K562 (cell line): ENCODE data around the gene SPNS2. TPM values are rescaled to one million over a fixed set of nuclear protein-coding genes. Genes with fewer than 3 reads are reported as not detected.

ENCODE experiments used
- ATAC-seq: fragments of 200-7000 bp; cut with Tn5 transposase; 3 replicates; pipeline ENCODE4 v1.9.1; 2020; ENCODE audit warnings: moderate library complexity
- BruUV-seq: library from RNA; stranded (reverse); fragments of 400-500 nt; replicated peaks from 2 replicates; lab custom pipeline; 2021; lab: Mats Ljungman, UMichigan
- CTCF ChIA-PET: fragments of 300-600 bp; formaldehyde crosslinking; extraction: SDS; loops from one replicate; lab custom pipeline; 2021; ENCODE audit warnings: low intra/inter-chr PET ratio; lab: Yijun Ruan, JAX
- POLR2A ChIA-PET: fragments of 300-600, 350-650 bp; sonication (Branson Sonifier 250); formaldehyde crosslinking; extraction: SDS; loops from one replicate; lab custom pipeline; 2021; ENCODE audit warnings: antibody characterized with exemption, inconsistent platforms; lab: Yijun Ruan, JAX
- DNase-seq, 4 experiments: peaks; one replicate each; pipeline versions ENCODE4 v3.0.0 to v3.0.0-alpha.2; 2011 to 2018; ENCODE audit warnings: low spot score in 3 of 4, mixed read lengths in 3 of 4; ENCODE audit errors: extremely low read depth in 1 of 4
- FAIRE-seq: peaks from 2 replicates; lab custom pipeline; 2011; peaks lifted over from hg19 to GRCh38; lab: Jason Lieb, UNC
- H2AFZ ChIP-seq: 2 replicates; pipeline ENCODE4 v1.6.0; 2011; ENCODE audit warnings: low read depth, low read length, control low read depth, inconsistent platforms
- H3K27ac ChIP-seq: fragments of 200-600 bp; 3 replicates; pipeline ENCODE4 v1.8.0; 2011; ENCODE audit warnings: low read depth, mild to moderate bottlenecking, control low read depth, inconsistent platforms, low read length, moderate library complexity, mixed read lengths; ENCODE audit errors: extremely low read depth
- H3K27me3 ChIP-seq, 2 experiments: fragments of 300-600 bp in 1 of 2; 2 replicates in 1 of 2; 3 replicates in 1 of 2; pipeline versions ENCODE4 v1.6.0 to v1.8.0; 2011; ENCODE audit warnings: inconsistent platforms in 2 of 2, low read length in 2 of 2, mild to moderate bottlenecking in 1 of 2, mixed read lengths in 1 of 2, moderate library complexity in 1 of 2; ENCODE audit not compliant: control insufficient read depth in 2 of 2, insufficient read depth in 2 of 2
- H3K36me3 ChIP-seq: fragments of 300-600 bp; 3 replicates; pipeline ENCODE4 v1.8.0; 2011; ENCODE audit warnings: mild to moderate bottlenecking, low read length, inconsistent platforms; ENCODE audit not compliant: control insufficient read depth, insufficient read depth
- H3K4me1 ChIP-seq, 2 experiments: fragments of 200-600 bp in 1 of 2; replicated peaks in 1 of 2; 2 replicates in 1 of 2; 3 replicates in 1 of 2; pipeline versions ENCODE4 v1.5.1 to v1.8.0; 2011; ENCODE audit warnings: inconsistent platforms in 2 of 2, low read length in 2 of 2, mild to moderate bottlenecking in 1 of 2, mixed read lengths in 1 of 2, moderate library complexity in 1 of 2; ENCODE audit not compliant: control insufficient read depth in 2 of 2, insufficient read depth in 2 of 2
- H3K4me2 ChIP-seq: 2 replicates; pipeline ENCODE4 v1.6.1; 2011; ENCODE audit warnings: low read length, control low read depth, inconsistent platforms, mixed read lengths; ENCODE audit not compliant: insufficient read depth
- H3K4me3 ChIP-seq: fragments of 200-600 bp; sonication (generic), shearing (Covaris generic); 2 replicates; pipeline ENCODE4 v1.5.1; 2016; ENCODE audit warnings: control low read depth, inconsistent platforms
- H3K79me2 ChIP-seq: fragments of 200-600 bp; 3 replicates; pipeline ENCODE4 v1.8.0; 2011; ENCODE audit warnings: low read length, inconsistent platforms; ENCODE audit not compliant: control insufficient read depth, insufficient read depth
- H3K9ac ChIP-seq, 2 experiments: 2 replicates each; pipeline versions ENCODE4 v1.6.0 to v1.6.1; 2011; ENCODE audit warnings: low read depth in 2 of 2, low read length in 2 of 2, control low read depth in 1 of 2, inconsistent platforms in 1 of 2, mild to moderate bottlenecking in 1 of 2, mixed read lengths in 1 of 2; ENCODE audit not compliant: insufficient read depth in 1 of 2
- H3K9me1 ChIP-seq: one replicate; pipeline ENCODE4 v1.6.0; 2011; ENCODE audit warnings: inconsistent platforms, mild to moderate bottlenecking, low read length, moderate library complexity; ENCODE audit not compliant: control insufficient read depth, insufficient read depth
- H3K9me3 ChIP-seq: replicated peaks from 2 replicates; pipeline ENCODE4 v1.5.1; 2011; ENCODE audit warnings: low read depth, low read length, inconsistent platforms; ENCODE audit not compliant: control insufficient read depth, insufficient read depth
- H4K20me1 ChIP-seq: replicated peaks from 2 replicates; pipeline ENCODE4 v1.6.1; 2011; ENCODE audit warnings: low read length, inconsistent platforms, mixed read lengths; ENCODE audit not compliant: control insufficient read depth, insufficient read depth
- DLX4 ChIP-seq: fragments of 250-450 bp; sonication (Bioruptor Pico); IDR thresholded peaks from 2 replicates; pipeline ENCODE4 v1.6.1; 2021; ENCODE audit warnings: mild to moderate bottlenecking
- GATAD2B ChIP-seq: fragments of 450-650 bp; IDR thresholded peaks from 2 replicates; pipeline ENCODE4 v1.6.1; 2017; ENCODE audit warnings: mild to moderate bottlenecking, borderline replicate concordance
- LEF1 ChIP-seq: fragments of 450-650 bp; IDR thresholded peaks from 2 replicates; pipeline ENCODE4 v1.6.1; 2016; ENCODE audit warnings: mild to moderate bottlenecking
- NCOA4 ChIP-seq: fragments of 450-650 bp; IDR thresholded peaks from 2 replicates; pipeline ENCODE4 v1.6.1; 2018; ENCODE audit warnings: mild to moderate bottlenecking; ENCODE audit not compliant: partially characterized antibody
- NFE2L1 ChIP-seq: fragments of 450-650 bp; IDR thresholded peaks from 2 replicates; pipeline ENCODE4 v1.6.1; 2016; ENCODE audit warnings: missing genetic modification characterization, low read depth, mild to moderate bottlenecking, missing compliant biosample characterization, moderate library complexity, borderline replicate concordance
- TAF15 ChIP-seq: fragments of 200-400 bp; formaldehyde crosslinking; IDR thresholded peaks from 2 replicates; pipeline ENCODE4 v1.6.1; 2017; ENCODE audit warnings: mild to moderate bottlenecking, low read depth, low read length, moderate library complexity
- ZNF23 ChIP-seq: fragments of 250-450 bp; sonication (Bioruptor Pico); IDR thresholded peaks from 2 replicates; pipeline ENCODE4 v1.4.0; 2020; ENCODE audit warnings: mild to moderate bottlenecking
- ZNF77 ChIP-seq: fragments of 250-450 bp; sonication (Bioruptor Pico); IDR thresholded peaks from 2 replicates; pipeline ENCODE4 v1.5.0; 2020
- WGBS: fragments of 100-300 bp; shearing (Covaris generic); methylation state at CpG from one replicate; pipeline ENCODE4 v1.1.6; 2016; ENCODE audit warnings: low coverage, mixed read lengths; ENCODE audit not compliant: insufficient coverage; ENCODE audit errors: missing lambda C conversion rate; 5-methylcytosine and 5-hydroxymethylcytosine counted together
- in situ Hi-C: fragments of 300-500 bp; cut with MboI; formaldehyde crosslinking; loops from 4 replicates; pipeline ENCODE4 v1.15.0; 2018; ENCODE audit warnings: inconsistent platforms, mixed read lengths
- intact Hi-C: fragments of 100-400 bp; cut with micrococcal nuclease; formaldehyde crosslinking; loops from 2 replicates; pipeline ENCODE4 v1.14.2; 2022
- polyA plus RNA-seq, 8 experiments: library from polyadenylated mRNA; depleted of rRNA in 4 of 8; stranded (reverse) in 5 of 8; unstranded in 3 of 8; fragments of >200 nt; fragmentation: Nextera tagmentation in 2 of 8; fragmentation: Illumina TruSeq in 1 of 8; extraction: Ambion mirVana in 2 of 8; extraction: Trizol in 1 of 8; gene quantifications; 2 replicates each; pipeline versions ENCODE4 v1.2.1 to v1.2.3, GENCODE V29; 2011 to 2014; ENCODE audit warnings: inconsistent platforms in 1 of 8, missing spikeins in 1 of 8
- total RNA-seq, 7 experiments: library from RNA; depleted of rRNA in 6 of 7; stranded (reverse); fragments of >200 nt in 6 of 7; fragmentation: Illumina TruSeq in 2 of 7; extraction: Trizol in 2 of 7; gene quantifications; 2 replicates each; pipeline versions ENCODE4 v1.2.1 to v1.2.3, GENCODE V29; 2011 to 2021; ENCODE audit warnings: low replicate concordance in 1 of 7
- TF ChIP-seq, protein P1 (sequence below): fragments of 200-600 bp; sonication (generic); IDR thresholded peaks from one replicate; pipeline ENCODE4 v1.6.1; 2012; ENCODE audit warnings: mild to moderate bottlenecking, low read depth, low read length, inconsistent platforms

The SPNS2 gene
- total and polyA plus RNA-seq, 9 of the 15 experiments (the other 6 are each of a cell fraction or from before 2014, with no cell fraction given): 0.06 TPM; not detected in 8

DNA sequence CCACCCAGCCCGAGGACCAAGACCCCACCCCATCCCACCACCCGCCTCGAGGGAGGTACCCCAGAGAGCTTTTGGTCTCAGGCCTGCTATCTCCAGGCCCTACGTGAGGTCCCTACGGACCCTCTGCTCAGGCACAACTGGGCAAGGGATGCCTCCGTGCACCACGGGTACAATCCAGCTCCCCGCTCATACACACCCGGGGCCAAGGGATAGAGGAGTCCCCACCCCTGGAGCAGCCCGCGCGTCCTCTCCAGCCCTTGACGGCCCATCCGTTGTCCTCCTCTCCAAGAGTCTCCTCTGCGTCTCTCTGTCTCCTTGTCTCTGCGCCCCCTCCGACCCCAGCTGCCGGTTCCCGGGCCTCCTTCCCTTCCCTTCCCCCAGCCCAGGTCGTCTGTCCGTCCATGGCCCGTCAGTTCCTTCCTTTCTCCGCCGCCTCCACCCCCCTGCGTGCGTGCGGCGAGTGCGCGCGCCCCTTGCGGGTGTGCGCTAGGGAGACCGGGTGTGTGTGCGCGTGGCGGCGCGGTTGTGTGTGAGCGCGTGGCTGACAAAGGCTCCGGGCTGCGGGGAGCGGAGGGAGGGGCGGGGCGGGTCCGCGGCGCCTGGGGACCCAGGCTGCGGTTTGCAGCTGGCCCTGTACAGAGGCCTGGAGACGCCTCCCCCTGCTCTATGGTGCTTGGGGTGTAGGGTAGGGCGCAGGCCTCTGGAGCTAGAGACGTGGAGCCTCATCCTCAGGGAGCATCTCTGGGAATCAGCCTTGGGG lies 930 bp downstream of the SPNS2 start:
- H3K9ac ChIP-seq: no peak overlapping the region
- TF ChIP-seq ZNF77: no peak
- no peak for TF ChIP-seq DLX4 (CRISPR knock-in tag)
- TF ChIP-seq, protein P1, sequence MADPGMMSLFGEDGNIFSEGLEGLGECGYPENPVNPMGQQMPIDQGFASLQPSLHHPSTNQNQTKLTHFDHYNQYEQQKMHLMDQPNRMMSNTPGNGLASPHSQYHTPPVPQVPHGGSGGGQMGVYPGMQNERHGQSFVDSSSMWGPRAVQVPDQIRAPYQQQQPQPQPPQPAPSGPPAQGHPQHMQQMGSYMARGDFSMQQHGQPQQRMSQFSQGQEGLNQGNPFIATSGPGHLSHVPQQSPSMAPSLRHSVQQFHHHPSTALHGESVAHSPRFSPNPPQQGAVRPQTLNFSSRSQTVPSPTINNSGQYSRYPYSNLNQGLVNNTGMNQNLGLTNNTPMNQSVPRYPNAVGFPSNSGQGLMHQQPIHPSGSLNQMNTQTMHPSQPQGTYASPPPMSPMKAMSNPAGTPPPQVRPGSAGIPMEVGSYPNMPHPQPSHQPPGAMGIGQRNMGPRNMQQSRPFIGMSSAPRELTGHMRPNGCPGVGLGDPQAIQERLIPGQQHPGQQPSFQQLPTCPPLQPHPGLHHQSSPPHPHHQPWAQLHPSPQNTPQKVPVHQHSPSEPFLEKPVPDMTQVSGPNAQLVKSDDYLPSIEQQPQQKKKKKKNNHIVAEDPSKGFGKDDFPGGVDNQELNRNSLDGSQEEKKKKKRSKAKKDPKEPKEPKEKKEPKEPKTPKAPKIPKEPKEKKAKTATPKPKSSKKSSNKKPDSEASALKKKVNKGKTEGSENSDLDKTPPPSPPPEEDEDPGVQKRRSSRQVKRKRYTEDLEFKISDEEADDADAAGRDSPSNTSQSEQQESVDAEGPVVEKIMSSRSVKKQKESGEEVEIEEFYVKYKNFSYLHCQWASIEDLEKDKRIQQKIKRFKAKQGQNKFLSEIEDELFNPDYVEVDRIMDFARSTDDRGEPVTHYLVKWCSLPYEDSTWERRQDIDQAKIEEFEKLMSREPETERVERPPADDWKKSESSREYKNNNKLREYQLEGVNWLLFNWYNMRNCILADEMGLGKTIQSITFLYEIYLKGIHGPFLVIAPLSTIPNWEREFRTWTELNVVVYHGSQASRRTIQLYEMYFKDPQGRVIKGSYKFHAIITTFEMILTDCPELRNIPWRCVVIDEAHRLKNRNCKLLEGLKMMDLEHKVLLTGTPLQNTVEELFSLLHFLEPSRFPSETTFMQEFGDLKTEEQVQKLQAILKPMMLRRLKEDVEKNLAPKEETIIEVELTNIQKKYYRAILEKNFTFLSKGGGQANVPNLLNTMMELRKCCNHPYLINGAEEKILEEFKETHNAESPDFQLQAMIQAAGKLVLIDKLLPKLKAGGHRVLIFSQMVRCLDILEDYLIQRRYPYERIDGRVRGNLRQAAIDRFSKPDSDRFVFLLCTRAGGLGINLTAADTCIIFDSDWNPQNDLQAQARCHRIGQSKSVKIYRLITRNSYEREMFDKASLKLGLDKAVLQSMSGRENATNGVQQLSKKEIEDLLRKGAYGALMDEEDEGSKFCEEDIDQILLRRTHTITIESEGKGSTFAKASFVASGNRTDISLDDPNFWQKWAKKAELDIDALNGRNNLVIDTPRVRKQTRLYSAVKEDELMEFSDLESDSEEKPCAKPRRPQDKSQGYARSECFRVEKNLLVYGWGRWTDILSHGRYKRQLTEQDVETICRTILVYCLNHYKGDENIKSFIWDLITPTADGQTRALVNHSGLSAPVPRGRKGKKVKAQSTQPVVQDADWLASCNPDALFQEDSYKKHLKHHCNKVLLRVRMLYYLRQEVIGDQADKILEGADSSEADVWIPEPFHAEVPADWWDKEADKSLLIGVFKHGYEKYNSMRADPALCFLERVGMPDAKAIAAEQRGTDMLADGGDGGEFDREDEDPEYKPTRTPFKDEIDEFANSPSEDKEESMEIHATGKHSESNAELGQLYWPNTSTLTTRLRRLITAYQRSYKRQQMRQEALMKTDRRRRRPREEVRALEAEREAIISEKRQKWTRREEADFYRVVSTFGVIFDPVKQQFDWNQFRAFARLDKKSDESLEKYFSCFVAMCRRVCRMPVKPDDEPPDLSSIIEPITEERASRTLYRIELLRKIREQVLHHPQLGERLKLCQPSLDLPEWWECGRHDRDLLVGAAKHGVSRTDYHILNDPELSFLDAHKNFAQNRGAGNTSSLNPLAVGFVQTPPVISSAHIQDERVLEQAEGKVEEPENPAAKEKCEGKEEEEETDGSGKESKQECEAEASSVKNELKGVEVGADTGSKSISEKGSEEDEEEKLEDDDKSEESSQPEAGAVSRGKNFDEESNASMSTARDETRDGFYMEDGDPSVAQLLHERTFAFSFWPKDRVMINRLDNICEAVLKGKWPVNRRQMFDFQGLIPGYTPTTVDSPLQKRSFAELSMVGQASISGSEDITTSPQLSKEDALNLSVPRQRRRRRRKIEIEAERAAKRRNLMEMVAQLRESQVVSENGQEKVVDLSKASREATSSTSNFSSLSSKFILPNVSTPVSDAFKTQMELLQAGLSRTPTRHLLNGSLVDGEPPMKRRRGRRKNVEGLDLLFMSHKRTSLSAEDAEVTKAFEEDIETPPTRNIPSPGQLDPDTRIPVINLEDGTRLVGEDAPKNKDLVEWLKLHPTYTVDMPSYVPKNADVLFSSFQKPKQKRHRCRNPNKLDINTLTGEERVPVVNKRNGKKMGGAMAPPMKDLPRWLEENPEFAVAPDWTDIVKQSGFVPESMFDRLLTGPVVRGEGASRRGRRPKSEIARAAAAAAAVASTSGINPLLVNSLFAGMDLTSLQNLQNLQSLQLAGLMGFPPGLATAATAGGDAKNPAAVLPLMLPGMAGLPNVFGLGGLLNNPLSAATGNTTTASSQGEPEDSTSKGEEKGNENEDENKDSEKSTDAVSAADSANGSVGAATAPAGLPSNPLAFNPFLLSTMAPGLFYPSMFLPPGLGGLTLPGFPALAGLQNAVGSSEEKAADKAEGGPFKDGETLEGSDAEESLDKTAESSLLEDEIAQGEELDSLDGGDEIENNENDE: no peak
- no peak for TF ChIP-seq LEF1
- no peak for TF ChIP-seq NCOA4
- no peak for TF ChIP-seq GATAD2B
- TF ChIP-seq ZNF23 (CRISPR knock-in tag): no peak
- no peak for TF ChIP-seq TAF15
- TF ChIP-seq NFE2L1: no peak

More for the DNA sequence above, 930 bp downstream of the SPNS2 start:
- Histone ChIP-seq H3K36me3 (no peaks in the 10 kb centered on the region), H3K79me2 (no peaks in the 10 kb centered on the region), H3K9me3 (no peaks in the 10 kb centered on the region), H3K27me3 (peaks cover 0 to 65% of the 10 kb centered on the region in 2 experiments; a peak in 3 of 5 replicates), H3K27ac (no peak overlapping the region), H2AFZ (no peak overlapping the region), H3K9me1 (no peaks in the 10 kb centered on the region), H3K4me2 (no peak overlapping the region), H4K20me1 (peaks cover 7% of the 10 kb centered on the region; the same call in 1 of the 2 replicates), H3K4me3 (no peak overlapping the region), H3K4me1 (peaks cover 0 to 18% of the 10 kb centered on the region in 2 experiments; a peak in 2 of 5 replicates)
- no TSS peak for BruUV-seq
- FAIRE-seq (no peak), ATAC-seq (no peak), DNase-seq (peak in 2 of 4 experiments; percentile 32 to 39)
- in situ Hi-C loops (no loop called here), intact Hi-C loops (no loop called here)
- ChIA-PET CTCF (no interaction called here), POLR2A (no interaction called here)
- 9% methylated on average over 17 of the region's 53 CpGs for WGBS
